Hindlimb muscle (tissue), 1 donor: Measurements from ENCODE around the gene TRAPPC3. TPM values are rescaled to one million over a fixed set of nuclear protein-coding genes. Genes with fewer than 3 reads are reported as not detected.

ENCODE experiments used
- DNase-seq: peaks from one replicate; pipeline ENCODE4 v3.0.0-alpha.2; 2013
- polyA plus RNA-seq: library from polyadenylated mRNA; unstranded; fragments of 120-200 nt; gene quantifications from one replicate; pipeline ENCODE4 v1.2.1, GENCODE V29; 2013; ENCODE audit not compliant: insufficient read length

Gene TRAPPC3
- polyA plus RNA-seq, 1 donor: 30.3 TPM

GRCh38 chr1:36097693-36098585, 51.3 kb downstream of the TRAPPC3 start:
- no peak for DNase-seq

- no peak for DNase-seq
Measured at GRCh38 chr1:36096500-36097432, 52.5 kb downstream of the TRAPPC3 start.

GRCh38 chr1:36095760-36096405, 53.4 kb downstream of the TRAPPC3 start:
- no peak for DNase-seq

GRCh38 chr1:36094621-36095061, 54.6 kb downstream of the TRAPPC3 start:
- no peak for DNase-seq

- no peak for DNase-seq
Measured at GRCh38 chr1:36093929-36094328, 55.4 kb downstream of the TRAPPC3 start.

- no peak for DNase-seq
Measured at GRCh38 chr1:36093226-36093625, 56.1 kb downstream of the TRAPPC3 start.

- DNase-seq: no peak
Measured at GRCh38 chr1:36092798-36093185, 56.5 kb downstream of the TRAPPC3 start.

GRCh38 chr1:36092166-36092797, 57.0 kb downstream of the TRAPPC3 start:
- no peak for DNase-seq

- no peak for DNase-seq
Measured at GRCh38 chr1:36091698-36092097, 57.6 kb downstream of the TRAPPC3 start.

GRCh38 chr1:36091141-36091540, 58.1 kb downstream of the TRAPPC3 start:
- DNase-seq: no peak

GRCh38 chr1:36089393-36090121, 59.7 kb downstream of the TRAPPC3 start:
- DNase-seq: no peak

GRCh38 chr1:36088577-36089392, 60.5 kb downstream of the TRAPPC3 start, which contains the start of gene ADPRS:
TSS of gene ADPRS (plus strand) at chr1:36088892. CDS start at chr1:36088905, 13 bp downstream.
- peak; percentile 92 for DNase-seq

GRCh38 chr1:36088265-36088576, 61.1 kb downstream of the TRAPPC3 start:
- DNase-seq: no peak

- DNase-seq: no peak
Measured at GRCh38 chr1:36087233-36088123, 61.8 kb downstream of the TRAPPC3 start.

Other genes starting within 250 kb of the TRAPPC3 start
- gene AGO3, start 218.4 kb downstream of the TRAPPC3 start, polyA plus RNA-seq: 12.3 TPM
- gene TEKT2, start 65.4 kb downstream of the TRAPPC3 start, polyA plus RNA-seq: 0.44 TPM
- 28.4 TPM for gene ADPRS, start 60.6 kb downstream of the TRAPPC3 start, polyA plus RNA-seq
- 6.9 TPM for gene COL8A2, start 24.3 kb downstream of the TRAPPC3 start, polyA plus RNA-seq
- gene MAP7D1, start 6.7 kb upstream of the TRAPPC3 start, polyA plus RNA-seq: 161 TPM
- 99.8 TPM for gene THRAP3, start 75.0 kb upstream of the TRAPPC3 start, polyA plus RNA-seq
- gene SH3D21, start 156.9 kb upstream of the TRAPPC3 start, polyA plus RNA-seq: 3.4 TPM
- 34.8 TPM for gene EVA1B, start 174.2 kb upstream of the TRAPPC3 start, polyA plus RNA-seq
- 22.3 TPM for gene STK40, start 236.4 kb upstream of the TRAPPC3 start, polyA plus RNA-seq
- gene LSM10, start 248.4 kb upstream of the TRAPPC3 start, polyA plus RNA-seq: 23.5 TPM